IPS-20b (cell line): Measurements from ENCODE around the gene CNGB1.

ENCODE experiments used
- H3K27ac ChIP-seq: one replicate; pipeline ENCODE4 v1.5.1; 2013; ENCODE audit warnings: low read length
- H3K27me3 ChIP-seq: 2 replicates; pipeline ENCODE4 v1.6.1; 2013; ENCODE audit warnings: mild to moderate bottlenecking, low read length, inconsistent platforms; ENCODE audit not compliant: insufficient read depth
- H3K36me3 ChIP-seq: 2 replicates; pipeline ENCODE4 v1.6.1; 2013; ENCODE audit warnings: low read depth, mild to moderate bottlenecking, inconsistent platforms, low read length, moderate library complexity; ENCODE audit not compliant: insufficient read depth
- H3K4me1 ChIP-seq: 2 replicates; pipeline ENCODE4 v1.6.1; 2013; ENCODE audit warnings: mild to moderate bottlenecking, control low read depth, inconsistent platforms, low read length, moderate library complexity; ENCODE audit not compliant: insufficient read depth
- H3K4me3 ChIP-seq: 2 replicates; pipeline ENCODE4 v1.5.1; 2013; ENCODE audit warnings: mild to moderate bottlenecking, low read length, inconsistent platforms
- H3K9ac ChIP-seq: 2 replicates; pipeline ENCODE4 v1.6.1; 2013; ENCODE audit warnings: low read depth, mild to moderate bottlenecking, inconsistent platforms, low read length, moderate library complexity
- H3K9me3 ChIP-seq: 2 replicates; pipeline ENCODE4 v1.6.1; 2013; ENCODE audit warnings: mild to moderate bottlenecking, low read depth, low read length, inconsistent platforms; ENCODE audit not compliant: insufficient read depth

The CNGB1 gene

GRCh38 chr16:57894390-57895080 lies 76.4 kb downstream of the CNGB1 start:
- Histone ChIP-seq H3K4me3 (no peak overlapping the region), H3K27me3 (no peaks in the 10 kb centered on the region), H3K27ac (no peak overlapping the region), H3K9ac (no peak overlapping the region), H3K9me3 (no peaks in the 10 kb centered on the region), H3K4me1 (peaks cover 2% of the 10 kb centered on the region; the same call in 1 of the 2 replicates), H3K36me3 (no peaks in the 10 kb centered on the region)

- H3K27ac ChIP-seq = no peak overlapping the region
- H3K4me1 ChIP-seq = peaks cover 2% of the 10 kb centered on the region; the same call in 1 of the 2 replicates
- H3K27me3 ChIP-seq = no peaks in the 10 kb centered on the region
- no peak overlapping the region for H3K9ac ChIP-seq
- no peak overlapping the region for H3K4me3 ChIP-seq
- H3K9me3 ChIP-seq = no peaks in the 10 kb centered on the region
- H3K36me3 ChIP-seq = no peaks in the 10 kb centered on the region
These were observed 77.2 kb downstream of the CNGB1 start for GRCh38 chr16:57893559-57894389.

GRCh38 chr16:57893217-57893558 lies 77.7 kb downstream of the CNGB1 start:
- peaks cover 2% of the 10 kb centered on the region; the same call in 1 of the 2 replicates for H3K4me1 ChIP-seq
- H3K36me3 ChIP-seq = no peaks in the 10 kb centered on the region
- no peak overlapping the region for H3K27ac ChIP-seq

GRCh38 chr16:57892447-57893096 lies 78.4 kb downstream of the CNGB1 start:
- Histone ChIP-seq H3K36me3 (no peaks in the 10 kb centered on the region), H3K27me3 (no peaks in the 10 kb centered on the region), H3K9ac (no peak overlapping the region), H3K4me1 (peaks cover 2% of the 10 kb centered on the region; the same call in 1 of the 2 replicates), H3K27ac (no peak overlapping the region), H3K9me3 (no peaks in the 10 kb centered on the region), H3K4me3 (no peak overlapping the region)

More at GRCh38 chr16:57893217-57893558, 77.7 kb downstream of the CNGB1 start:
- Histone ChIP-seq H3K4me3 (no peak overlapping the region), H3K27me3 (no peaks in the 10 kb centered on the region), H3K9ac (no peak overlapping the region), H3K9me3 (no peaks in the 10 kb centered on the region)

- Histone ChIP-seq H3K4me1 (peaks cover 2% of the 10 kb centered on the region; the same call in 1 of the 2 replicates), H3K27me3 (no peaks in the 10 kb centered on the region), H3K9ac (no peak overlapping the region), H3K4me3 (no peak overlapping the region), H3K27ac (no peak overlapping the region), H3K36me3 (no peaks in the 10 kb centered on the region), H3K9me3 (no peaks in the 10 kb centered on the region)
These were observed 78.9 kb downstream of the CNGB1 start for GRCh38 chr16:57892041-57892440.

GRCh38 chr16:57890752-57891111 lies 80.2 kb downstream of the CNGB1 start:
- no peak overlapping the region for H3K27ac ChIP-seq
- peaks cover 2% of the 10 kb centered on the region; the same call in 1 of the 2 replicates for H3K4me1 ChIP-seq
- no peak overlapping the region for H3K4me3 ChIP-seq
- no peaks in the 10 kb centered on the region for H3K36me3 ChIP-seq
- no peaks in the 10 kb centered on the region for H3K27me3 ChIP-seq
- H3K9ac ChIP-seq = no peak overlapping the region
- no peaks in the 10 kb centered on the region for H3K9me3 ChIP-seq

GRCh38 chr16:57889960-57890751 lies 80.8 kb downstream of the CNGB1 start:
- H3K4me3 ChIP-seq = no peak overlapping the region
- H3K9ac ChIP-seq = no peak overlapping the region
- no peaks in the 10 kb centered on the region for H3K27me3 ChIP-seq
- H3K36me3 ChIP-seq = no peaks in the 10 kb centered on the region
- no peaks in the 10 kb centered on the region for H3K9me3 ChIP-seq
- no peak overlapping the region for H3K27ac ChIP-seq
- peaks cover 2% of the 10 kb centered on the region; the same call in 1 of the 2 replicates for H3K4me1 ChIP-seq

GRCh38 chr16:57889522-57889921 lies 81.4 kb downstream of the CNGB1 start:
- Histone ChIP-seq H3K9me3 (no peaks in the 10 kb centered on the region), H3K27me3 (0 out of 2 replicates have a peak, but pooled peaks cover 3% of the 10 kb centered on the region), H3K36me3 (no peaks in the 10 kb centered on the region), H3K27ac (no peak overlapping the region), H3K9ac (no peak overlapping the region), H3K4me1 (peaks cover 5% of the 10 kb centered on the region; the same call in 1 of the 2 replicates), H3K4me3 (no peak overlapping the region)

- Histone ChIP-seq H3K27ac (no peak overlapping the region), H3K36me3 (no peaks in the 10 kb centered on the region), H3K27me3 (0 out of 2 replicates have a peak, but pooled peaks cover 5% of the 10 kb centered on the region), H3K4me1 (peaks cover 6% of the 10 kb centered on the region; the same call in 1 of the 2 replicates), H3K9me3 (no peaks in the 10 kb centered on the region), H3K9ac (no peak overlapping the region), H3K4me3 (no peak overlapping the region)
These were observed 81.8 kb downstream of the CNGB1 start for GRCh38 chr16:57889111-57889510.

- no peak overlapping the region for H3K27ac ChIP-seq
- H3K9ac ChIP-seq = no peak overlapping the region
- H3K9me3 ChIP-seq = no peaks in the 10 kb centered on the region
- no peaks in the 10 kb centered on the region for H3K36me3 ChIP-seq
- no peak overlapping the region for H3K4me3 ChIP-seq
- peaks cover 12% of the 10 kb centered on the region; the same call in 1 of the 2 replicates for H3K27me3 ChIP-seq
- peaks cover 6% of the 10 kb centered on the region; the same call in 1 of the 2 replicates for H3K4me1 ChIP-seq
These were observed 82.8 kb downstream of the CNGB1 start for GRCh38 chr16:57888128-57888527.

GRCh38 chr16:57887711-57888110 lies 83.2 kb downstream of the CNGB1 start:
- Histone ChIP-seq H3K36me3 (no peaks in the 10 kb centered on the region), H3K27ac (no peak overlapping the region), H3K9me3 (no peaks in the 10 kb centered on the region)

More at GRCh38 chr16:57887711-57888110, 83.2 kb downstream of the CNGB1 start:
- Histone ChIP-seq H3K4me1 (peaks cover 4% of the 10 kb centered on the region; the same call in 1 of the 2 replicates), H3K9ac (no peak overlapping the region), H3K27me3 (peaks cover 14% of the 10 kb centered on the region; the same call in 1 of the 2 replicates), H3K4me3 (no peak overlapping the region)
